NAMALWA (cell line): ENCODE measurements around the gene MAP1B.

Experiments used
- DNase-seq: peaks from one replicate; pipeline ENCODE4 v3.0.0-alpha.2; 2015; ENCODE audit warnings: low spot score

The MAP1B gene

DNA sequence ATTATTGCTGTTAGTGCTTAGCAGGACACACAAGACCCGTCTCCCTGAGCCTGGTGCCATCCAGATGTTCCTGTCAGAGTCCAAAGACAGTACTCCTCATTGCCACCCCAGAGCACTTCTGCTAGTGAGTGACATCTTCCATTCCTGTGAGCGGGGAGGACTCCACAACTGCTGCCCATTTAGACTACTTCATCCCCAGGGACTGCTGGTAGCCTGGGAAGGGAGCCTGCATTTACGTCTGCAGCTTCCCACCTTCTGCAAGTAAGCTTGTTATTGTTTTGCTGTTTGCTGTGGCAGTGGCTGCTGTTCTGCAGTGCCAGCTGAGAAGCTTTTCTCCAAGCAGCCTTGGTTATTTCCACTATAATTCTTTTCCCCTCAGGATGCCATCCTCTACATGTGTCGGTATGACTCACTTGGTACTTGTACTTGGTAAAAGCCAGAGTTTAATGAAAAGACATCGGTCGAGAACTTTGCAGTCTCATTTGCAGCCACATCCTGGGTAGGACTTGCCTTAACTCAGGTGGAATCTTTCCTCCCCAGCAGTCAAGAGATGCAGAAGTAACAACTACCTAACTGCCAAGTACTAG is 10.6 kb upstream of the MAP1B start:
- DNase-seq, result no peak

DNA sequence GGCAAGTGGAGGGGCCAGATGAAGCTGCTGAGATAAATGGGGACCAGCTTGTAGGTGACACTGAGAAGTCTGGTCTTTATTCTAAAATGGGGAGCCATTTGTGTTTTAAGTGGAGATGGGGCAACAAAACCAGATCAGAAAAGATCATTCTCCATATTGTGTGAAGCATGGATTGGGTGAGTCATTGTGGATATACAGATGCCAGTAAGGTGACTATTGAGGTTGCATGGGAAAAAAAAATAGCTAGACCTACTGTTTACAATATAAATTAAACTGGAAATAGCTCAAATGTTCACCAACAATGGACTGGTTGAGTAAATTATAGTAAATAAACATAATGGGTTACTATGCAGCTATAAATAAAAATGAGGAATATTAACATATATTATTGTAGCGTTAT is 5.4 kb upstream of the MAP1B start:
- DNase-seq, result no peak

DNA sequence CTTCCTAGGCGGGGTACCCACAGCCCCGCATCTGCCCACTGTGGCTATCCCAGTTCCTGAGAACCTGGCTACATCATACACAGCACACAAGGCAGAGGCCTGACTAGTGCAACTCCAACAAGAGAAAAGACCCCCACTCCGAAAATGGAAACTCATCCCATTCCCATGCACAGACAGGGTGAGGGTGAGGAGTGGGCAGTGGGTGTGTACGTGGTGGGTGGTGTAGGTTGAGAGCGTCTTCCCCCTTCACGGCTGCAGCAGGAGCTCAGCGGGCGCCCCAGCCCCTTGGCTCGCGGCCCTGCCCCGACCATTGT is 501 bp upstream of the MAP1B start:
- no peak for DNase-seq

DNA sequence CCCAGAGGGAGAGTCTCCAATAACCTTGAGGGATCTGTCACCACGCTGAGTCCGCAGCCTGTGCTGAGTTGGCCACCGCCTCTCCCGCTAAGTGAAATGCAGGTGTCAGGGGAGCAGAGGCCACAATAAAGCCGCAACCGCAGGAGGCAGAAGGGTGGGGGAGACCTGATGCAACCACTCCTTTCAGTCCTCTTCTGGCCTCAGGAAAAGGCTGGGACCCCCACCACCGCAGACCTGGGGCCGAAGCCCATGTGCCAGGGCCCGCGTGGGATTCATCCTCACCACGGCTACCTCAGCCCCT is 576 bp downstream of the MAP1B start:
- no peak for DNase-seq

DNA sequence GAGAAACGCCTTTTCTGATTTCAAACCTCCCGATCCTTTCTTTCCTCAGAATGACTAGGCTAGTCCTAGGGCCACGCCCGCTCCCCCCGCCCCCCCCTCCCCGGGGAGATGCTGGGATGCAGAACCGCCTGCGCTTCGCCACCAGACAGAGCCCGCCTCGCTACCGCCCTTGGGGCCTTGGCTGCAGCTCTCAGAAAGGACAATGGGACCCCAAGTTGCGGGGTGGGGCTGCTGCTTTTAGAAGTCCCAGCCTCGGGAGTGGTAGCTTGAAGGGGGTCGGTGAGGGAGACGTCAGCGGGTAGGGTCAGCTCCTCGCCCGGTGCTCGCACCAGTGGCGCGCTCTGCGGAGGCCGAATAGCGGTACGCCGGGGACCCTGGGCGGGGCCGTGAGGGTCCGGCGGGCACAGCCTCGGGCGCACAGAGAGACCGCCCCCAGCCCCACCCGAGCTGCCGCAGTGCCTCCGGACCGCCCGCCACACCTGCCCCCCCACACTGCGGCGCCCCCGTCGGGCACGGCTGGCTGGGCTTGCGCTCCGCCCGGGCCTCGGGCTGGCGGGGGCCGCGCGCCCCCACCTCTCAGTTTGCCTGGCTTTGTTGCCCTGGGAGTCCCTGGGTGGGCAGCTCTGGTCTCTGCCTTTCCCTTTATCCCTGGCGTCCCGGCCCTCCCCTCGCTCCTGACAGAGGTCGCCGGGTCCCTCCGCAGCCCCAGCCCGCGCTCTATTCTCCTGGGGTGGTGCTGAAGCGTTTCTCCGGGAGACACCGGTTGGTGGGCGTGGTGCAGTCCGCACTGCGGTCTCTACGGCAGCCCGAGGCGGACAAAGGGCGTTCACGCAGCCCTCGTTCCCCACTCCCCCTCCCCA is 1.2 kb downstream of the MAP1B start:
- no peak for DNase-seq

DNA sequence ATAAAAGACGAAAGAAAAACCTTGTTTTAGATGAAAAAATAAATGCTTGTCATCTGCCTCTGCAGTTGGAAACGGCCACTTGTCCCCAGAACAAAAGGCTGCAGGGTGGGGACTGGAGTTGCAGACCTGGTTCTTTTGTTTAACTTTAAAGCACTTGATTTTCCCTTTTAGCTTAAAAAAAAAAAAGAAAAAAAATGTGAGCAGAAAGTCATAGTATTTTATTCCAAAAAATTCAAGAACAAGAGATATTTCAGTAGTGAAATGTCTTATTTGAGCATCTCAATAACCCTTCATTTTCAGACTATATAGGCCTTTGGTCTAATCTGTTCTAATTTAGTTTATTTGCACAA is 1.8 kb downstream of the MAP1B start:
- no peak for DNase-seq

DNA sequence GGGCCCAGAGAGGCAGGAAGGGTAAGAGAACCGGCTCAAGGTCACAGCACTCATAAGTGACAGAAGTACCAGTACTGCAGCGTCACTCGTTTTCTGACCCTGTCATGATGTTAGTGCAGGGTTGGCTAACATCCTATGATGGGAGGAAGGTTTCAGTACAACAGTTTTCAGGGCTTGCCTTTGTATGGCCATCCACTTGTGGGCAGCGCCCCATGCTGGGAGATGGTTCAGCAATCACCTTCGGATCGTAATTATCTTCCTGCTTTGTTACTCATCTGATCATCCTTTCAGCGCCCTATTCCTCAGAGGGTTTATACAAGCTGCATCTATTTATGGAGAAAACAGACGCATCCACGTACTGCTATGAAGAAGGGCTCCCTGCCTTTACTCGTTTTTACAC is 2.4 kb downstream of the MAP1B start:
- no peak for DNase-seq

DNA sequence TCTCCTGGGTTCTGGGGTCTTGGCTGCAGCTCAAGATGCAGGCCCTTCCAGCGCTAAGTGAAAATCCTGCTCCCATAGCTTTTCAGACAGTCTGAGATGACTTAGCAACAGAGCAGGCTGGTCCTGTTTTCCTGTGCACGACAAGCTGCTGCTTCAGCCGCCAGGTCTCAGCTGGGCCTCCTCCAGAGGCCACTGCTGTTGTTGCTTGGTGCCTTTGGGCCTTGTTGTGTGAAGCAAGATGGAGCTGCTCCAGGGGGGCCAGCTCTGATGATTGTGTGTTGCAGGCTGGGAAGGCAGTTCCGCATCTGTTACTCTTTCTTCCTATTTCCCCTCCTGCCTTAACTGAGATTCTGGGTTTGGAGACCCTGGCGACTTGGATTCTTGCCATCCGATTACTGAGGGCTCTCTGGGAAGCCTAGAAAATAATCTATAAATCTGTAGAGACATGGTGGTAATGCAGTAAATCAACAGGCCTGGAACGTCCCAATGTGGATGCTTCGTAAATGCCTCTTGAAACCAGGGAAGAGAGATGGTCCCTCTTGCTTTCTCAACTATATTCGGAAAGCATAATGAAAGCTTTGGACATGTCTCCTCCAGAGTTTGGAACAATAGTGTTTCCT is 3.2 kb downstream of the MAP1B start:
- no peak for DNase-seq

DNA sequence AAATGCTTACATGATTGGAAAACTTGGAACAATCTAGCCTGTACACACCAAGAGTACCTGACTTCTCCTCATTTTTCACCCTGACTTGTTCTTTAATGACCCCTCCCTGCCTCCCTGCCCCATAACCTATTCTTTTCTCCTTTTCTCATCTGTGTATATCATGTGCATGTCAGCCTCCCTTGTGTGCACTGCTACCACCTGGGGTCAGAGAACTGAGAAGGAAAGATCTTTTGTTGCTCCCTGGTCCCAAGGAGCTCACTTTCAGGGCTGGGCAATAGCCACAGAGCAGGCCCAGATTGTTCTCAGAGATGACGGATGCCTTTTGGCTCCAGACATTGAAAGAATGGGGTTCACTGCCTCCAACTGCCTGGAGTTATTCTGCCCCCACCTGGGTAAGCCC is 5.1 kb downstream of the MAP1B start:
- DNase-seq, result no peak

DNA sequence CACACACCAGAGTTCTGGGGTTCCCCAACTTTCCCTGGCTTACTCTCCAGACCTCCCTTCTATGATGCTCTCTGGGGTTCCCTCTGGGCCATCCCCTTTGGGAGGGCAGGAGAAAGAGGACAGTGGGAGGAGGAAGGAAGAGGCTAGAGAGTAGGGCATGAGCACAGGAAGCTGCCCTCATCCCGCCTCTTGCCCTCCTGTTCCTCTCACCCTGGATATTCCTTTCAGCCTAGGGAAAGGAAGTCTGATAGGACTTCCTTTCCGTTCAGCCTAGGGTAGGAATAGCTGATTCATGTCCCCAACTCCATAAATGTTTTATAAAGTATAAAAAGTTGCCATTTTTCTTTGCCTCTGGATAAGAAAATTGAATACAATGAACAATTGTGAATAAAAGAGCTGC is 7.4 kb downstream of the MAP1B start:
- no peak for DNase-seq

DNA sequence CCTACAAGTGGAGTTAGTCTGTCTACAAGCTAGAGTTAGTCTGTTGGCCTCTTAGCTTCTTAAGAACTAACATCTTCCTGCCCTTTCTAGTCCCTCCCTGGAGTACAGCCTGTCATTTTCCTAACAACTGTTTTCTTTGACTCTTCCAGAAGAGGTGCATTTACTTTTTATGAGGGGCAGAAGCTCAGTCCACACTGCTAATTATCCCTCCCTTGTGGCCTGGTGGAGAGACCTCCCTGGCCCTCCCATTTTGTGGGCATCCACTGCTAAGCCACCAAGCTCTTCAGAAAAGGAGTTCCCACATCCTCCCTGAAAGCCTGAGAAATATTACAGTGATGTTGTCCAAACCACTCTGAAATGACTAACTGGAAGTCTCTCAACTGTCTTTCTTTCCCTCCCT is 8.0 kb downstream of the MAP1B start:
- no peak for DNase-seq

DNA sequence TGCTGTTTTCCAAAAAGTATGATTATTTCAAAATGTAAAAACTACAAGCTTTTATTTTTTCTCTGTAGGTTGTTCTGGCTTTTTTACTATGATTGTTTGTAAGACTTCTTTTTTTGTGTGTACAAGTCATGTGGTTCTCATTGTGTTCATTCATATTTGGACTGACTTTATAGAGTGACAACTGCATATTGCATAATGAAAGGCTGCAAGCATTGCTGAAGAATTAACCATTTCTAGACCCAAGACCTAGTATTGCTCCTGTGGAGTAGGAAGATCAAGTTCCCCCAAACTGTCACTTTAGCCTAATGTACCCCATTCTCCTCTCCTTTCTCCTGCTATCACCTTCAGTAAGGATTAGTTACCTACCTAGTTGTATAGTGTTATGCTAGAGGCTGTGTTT is 10.0 kb downstream of the MAP1B start:
- DNase-seq, result no peak

DNA sequence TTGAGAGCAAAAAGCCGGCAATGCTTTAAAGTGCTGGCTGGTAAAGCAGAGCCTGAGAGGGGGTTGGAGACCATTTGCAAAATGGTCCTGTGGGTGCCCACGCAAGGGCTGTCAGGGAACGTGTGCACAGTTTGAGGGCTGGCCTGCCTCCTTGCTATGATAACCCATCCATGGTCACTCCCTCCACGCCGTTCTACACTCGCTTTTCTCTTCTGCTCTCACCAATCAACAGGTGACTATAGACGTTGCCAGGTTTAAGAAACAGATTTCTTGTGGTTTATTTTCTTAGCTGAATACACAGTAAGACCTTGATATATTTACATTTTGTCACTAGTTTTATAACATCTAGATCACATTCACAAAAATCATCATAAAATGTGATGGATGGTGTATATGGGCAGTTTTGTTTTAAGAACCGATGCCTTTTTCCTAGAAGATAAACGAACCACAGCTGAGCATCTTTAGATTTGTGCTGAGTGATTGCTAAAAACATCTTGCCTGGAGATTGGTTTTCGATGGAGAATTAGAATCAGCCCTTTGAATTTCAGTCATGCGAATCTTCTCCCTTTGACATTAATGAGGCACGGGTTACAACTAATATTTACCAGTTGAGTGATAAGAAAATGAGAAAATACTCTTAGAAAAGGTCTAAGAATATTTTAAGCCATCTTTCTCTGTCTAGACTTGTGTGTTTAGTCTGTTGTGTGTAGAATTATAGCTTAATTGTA is 13.9 kb downstream of the MAP1B start:
- DNase-seq, result no peak

DNA sequence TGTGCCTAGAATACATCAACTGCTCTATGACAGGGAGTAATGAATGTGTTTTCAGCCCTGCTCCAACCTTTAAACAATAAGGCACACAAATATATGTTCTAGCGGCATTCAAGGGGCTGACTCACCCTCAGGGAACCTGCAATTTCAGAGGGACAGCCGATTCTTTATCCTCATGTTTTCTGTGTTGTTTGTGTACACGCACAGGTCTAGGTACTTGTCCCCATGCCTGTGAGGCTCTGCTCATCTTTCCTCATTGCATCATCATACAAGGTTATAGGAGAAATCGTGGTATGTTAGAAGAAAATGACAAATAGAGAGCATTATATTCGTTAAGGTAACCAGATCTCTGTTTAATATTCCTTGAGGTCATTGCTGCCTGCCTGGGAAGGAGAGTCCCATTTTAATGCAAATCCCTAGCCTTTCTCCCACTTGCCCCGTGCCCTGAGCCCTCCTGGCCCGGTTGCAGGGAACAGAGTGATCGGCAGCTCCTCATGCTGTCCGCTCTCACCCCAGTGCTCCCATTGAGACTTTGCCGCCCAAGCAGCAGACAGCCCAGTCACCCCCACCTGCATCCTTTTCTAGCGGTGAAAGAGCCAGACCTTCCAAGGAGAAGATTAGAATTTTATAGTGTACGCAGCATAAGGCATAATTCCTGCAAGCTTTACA is 14.6 kb downstream of the MAP1B start:
- DNase-seq, result no peak

DNA sequence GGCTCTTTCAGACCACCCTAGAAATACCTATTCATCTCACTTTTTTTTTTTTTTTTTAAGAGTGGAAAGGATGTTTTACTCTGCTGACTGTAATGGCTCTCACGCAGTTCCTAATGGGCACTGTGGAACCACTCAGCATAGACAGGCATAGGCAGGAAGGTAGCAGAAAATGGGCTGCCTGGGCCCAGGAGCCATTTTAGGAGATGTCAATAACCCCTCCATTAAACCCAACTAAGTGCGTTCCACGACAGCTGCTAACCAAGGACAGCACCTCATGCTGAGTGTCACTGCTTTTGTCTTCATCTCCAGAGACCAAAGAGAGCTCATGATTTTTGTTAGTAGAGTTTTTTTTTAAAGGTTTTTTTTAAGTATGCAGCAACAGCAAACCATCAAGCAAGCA is 15.3 kb downstream of the MAP1B start:
- no peak for DNase-seq

DNA sequence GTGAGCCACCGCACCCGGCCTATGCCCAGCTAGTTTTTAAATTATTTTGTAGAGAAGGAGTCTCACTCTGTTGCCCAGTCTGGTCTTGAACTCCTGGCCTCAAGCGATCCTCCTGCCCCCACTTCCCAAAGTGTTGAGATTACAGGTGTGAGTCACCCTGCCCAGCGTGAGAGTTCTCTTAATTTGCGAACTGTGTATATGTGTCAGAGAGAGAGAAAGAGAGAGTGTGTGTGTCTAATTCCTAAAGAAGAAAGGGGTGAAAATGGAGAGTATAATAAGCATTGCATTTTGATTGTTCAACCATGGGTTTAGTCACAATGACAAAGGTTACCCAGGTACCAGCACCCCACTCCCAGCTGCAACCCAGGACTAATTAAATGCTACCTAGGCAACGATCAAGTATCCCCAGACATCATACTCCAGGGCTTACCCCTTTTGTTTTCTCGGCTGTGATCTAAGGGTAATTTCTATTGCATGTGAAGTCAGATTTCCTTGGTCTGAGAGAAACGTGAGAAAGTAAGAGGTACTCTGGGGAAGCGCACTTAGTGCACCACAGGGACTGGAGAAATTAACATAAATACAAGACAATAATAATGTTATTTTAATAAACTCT is 16.6 kb downstream of the MAP1B start:
- no peak for DNase-seq

DNA sequence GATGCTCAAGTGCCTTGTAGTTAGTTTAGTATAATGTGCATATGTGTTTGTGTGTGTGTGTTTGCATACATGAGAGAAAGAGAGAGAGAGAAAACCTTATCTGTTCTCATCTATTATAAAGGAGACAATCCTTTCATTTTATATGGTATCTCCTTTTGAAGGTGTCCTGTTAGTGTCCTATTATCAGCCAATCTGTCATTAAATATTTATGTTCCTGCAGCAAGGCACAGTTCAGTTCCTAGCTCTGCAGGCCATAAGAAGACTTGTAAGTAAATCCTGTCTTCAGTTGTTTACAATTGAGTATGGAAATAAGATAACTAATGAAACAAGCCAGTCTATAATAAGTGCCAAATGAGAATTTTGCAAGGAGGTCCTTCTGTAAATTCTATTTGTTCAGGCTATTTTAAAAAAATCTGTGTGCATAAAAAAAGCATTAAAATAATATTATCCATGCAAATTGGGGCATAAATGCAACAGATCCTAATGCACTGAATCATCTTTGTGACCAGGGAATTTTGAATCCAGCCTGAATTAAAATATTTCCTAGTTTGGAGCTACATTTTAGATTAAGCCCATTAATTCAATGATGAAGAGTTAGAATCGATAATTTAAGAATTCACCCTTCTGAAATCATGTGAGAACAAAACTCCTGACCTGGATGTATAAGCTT is 18.1 kb downstream of the MAP1B start:
- DNase-seq, result no peak

DNA sequence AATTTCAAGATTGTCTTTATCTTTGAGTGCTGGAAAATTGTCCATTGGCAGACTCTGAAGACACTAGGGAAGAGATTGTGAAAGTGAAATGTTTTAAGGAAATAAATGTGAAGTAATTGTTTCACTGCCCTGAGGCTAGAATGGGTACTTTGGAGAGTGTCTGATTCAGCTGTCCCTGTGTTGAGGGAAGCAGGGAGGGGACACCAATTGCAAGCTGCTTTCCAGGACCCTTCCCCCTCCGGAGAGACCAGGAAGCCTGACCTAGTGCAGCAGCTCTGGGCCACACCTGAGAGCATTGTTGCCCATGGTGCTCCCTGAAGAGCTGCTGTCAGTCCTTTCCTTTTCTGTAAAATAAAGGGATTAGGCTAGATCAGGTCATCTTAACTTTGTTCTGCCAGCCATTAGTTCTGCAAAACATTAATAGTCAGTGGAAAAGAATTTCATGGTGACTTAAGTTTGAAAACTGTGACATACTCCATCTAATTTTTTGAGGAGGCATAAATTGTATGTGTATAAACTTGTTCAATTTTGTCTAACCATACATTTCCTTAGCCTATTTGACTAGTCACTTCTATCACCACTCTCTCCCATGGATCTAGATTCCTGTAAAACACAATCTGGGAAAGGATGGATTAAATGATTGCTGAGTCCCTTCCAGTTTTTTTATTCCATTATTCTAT is 18.8 kb downstream of the MAP1B start:
- no peak for DNase-seq

DNA sequence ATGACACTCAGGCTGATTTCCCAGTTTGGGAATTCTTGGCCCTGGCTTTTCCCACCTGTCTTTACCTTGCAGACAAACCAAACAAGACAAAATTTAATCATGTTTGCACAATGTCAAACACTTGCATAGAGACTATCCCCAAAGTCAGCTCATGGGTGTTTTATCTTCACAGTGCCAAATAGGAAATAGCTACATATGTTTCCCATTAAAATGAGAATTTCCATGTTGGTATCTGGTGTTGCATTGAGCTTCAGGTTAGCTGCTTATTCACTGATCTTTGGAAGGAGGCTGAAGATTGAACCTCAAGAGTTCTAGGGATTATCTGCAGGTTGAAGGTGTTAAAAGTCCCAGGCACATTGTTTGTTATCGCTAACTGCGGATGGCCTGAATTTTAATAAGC is 19.5 kb downstream of the MAP1B start:
- DNase-seq, result no peak

DNA sequence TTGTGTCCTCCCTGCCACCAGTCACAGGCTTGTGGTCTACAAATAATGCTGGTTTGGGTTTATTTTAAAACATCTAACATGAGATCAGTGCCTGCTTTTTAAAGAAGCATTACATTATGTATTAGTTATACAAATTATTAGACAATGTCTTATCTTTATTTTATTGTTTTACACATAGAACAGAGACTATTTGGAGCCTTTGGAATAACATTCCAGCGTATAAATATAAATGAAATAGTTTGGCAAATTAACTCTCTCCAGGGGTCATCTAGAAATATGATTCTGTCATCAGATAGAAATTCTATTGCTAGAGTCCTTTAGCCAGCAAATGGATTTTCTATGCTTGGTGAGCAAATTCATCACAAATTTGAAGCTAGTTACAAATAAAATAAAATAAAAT is 22.4 kb downstream of the MAP1B start:
- no peak for DNase-seq

DNA sequence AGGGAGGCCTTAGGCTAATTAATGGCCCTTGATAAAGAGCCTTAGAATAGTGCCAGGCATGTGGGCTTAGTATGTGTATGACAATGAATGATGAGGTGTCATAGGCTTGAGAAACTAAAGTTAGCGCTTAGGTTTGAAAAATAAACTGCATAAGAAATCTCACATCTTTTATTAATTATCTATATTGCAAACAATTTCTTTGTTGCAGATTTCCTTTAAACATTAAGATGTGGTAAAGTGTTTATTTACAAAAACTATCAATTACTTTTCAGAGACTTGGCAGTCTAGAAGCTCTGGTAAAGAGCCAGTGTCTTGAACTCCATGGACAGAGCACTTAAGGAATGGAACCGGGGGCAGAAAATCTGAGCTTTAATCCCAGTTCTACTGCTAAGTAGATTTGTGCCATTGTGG is 23.1 kb downstream of the MAP1B start:
- no peak for DNase-seq
